GM23338 (cell line): ENCODE measurements around the gene AKR7A3. TPM values are rescaled to one million over a fixed set of nuclear protein-coding genes. Genes with fewer than 3 reads are reported as not detected.
"Not testable (repeated sequence)": the region's sequence is repeated elsewhere in the genome, so short reads cannot be mapped to it uniquely, and the experiment has no call there.

Source experiments
- ATAC-seq: fragments of 200-7000 bp; cut with Tn5 transposase; 3 replicates; pipeline ENCODE4 v1.9.1; 2020
- DNase-seq: peaks from one replicate; pipeline ENCODE4 v3.0.0-alpha.2; 2015; ENCODE audit warnings: low spot score
- H2AFZ ChIP-seq: fragments of 200-600 bp; sonication (generic); 2 replicates; pipeline ENCODE4 v1.8.0; 2016; ENCODE audit warnings: antibody characterized with exemption, mild to moderate bottlenecking, moderate library complexity
- H3F3A ChIP-seq: fragments of 200-600 bp; sonication (generic); replicated peaks from 2 replicates; pipeline ENCODE4 v1.8.0; 2017; ENCODE audit warnings: antibody characterized with exemption, mixed run types, low read depth
- H3K27ac ChIP-seq: fragments of 200-600 bp; sonication (generic); 2 replicates; pipeline ENCODE4 v1.6.1; 2016; ENCODE audit warnings: low read depth
- H3K27me3 ChIP-seq: fragments of 200-600 bp; sonication (generic); 2 replicates; pipeline ENCODE4 v1.8.0; 2016; ENCODE audit warnings: mild to moderate bottlenecking, mixed run types, moderate library complexity; ENCODE audit not compliant: insufficient read depth
- H3K36me3 ChIP-seq: fragments of 200-600 bp; sonication (generic); 2 replicates; pipeline ENCODE4 v1.8.0; 2016; ENCODE audit warnings: mild to moderate bottlenecking; ENCODE audit not compliant: insufficient read depth
- H3K4me1 ChIP-seq: fragments of 200-600 bp; sonication (generic); 2 replicates; pipeline ENCODE4 v1.8.0; 2016; ENCODE audit warnings: mild to moderate bottlenecking, moderate library complexity; ENCODE audit not compliant: insufficient read depth
- H3K4me2 ChIP-seq: fragments of 200-600 bp; sonication (generic); 2 replicates; pipeline ENCODE4 v1.7.1; 2017; ENCODE audit warnings: mixed run types
- H3K4me3 ChIP-seq: fragments of 200-600 bp; sonication (generic); 2 replicates; pipeline ENCODE4 v1.6.1; 2016; ENCODE audit warnings: mixed run types
- H3K79me2 ChIP-seq: fragments of 200-600 bp; sonication (generic); replicated peaks from 2 replicates; pipeline ENCODE4 v1.8.0; 2017; ENCODE audit warnings: mild to moderate bottlenecking; ENCODE audit not compliant: insufficient read depth
- H3K9me2 ChIP-seq: fragments of 200-600 bp; sonication (generic); 2 replicates; pipeline ENCODE4 v1.8.0; 2017; ENCODE audit not compliant: insufficient read depth
- H4K20me1 ChIP-seq: fragments of 200-600 bp; sonication (generic); replicated peaks from 2 replicates; pipeline ENCODE4 v1.8.0; 2017; ENCODE audit warnings: mild to moderate bottlenecking; ENCODE audit not compliant: insufficient read depth
- H3K27ac Mint-ChIP-seq: 2 replicates; pipeline ENCODE4 v1.8.0; 2020; ENCODE audit warnings: inconsistent platforms, mild to moderate bottlenecking, moderate library complexity, mixed read lengths
- H3K27me3 Mint-ChIP-seq: 3 replicates; pipeline ENCODE4 v1.8.0; 2022; ENCODE audit warnings: low read depth, mild to moderate bottlenecking, moderate library complexity, mixed read lengths, inconsistent platforms; ENCODE audit not compliant: insufficient read depth, poor library complexity
- H3K36me3 Mint-ChIP-seq: 3 replicates; pipeline ENCODE4 v1.8.0; 2021; ENCODE audit warnings: low read depth, mild to moderate bottlenecking, inconsistent platforms, moderate library complexity, mixed read lengths
- H3K4me1 Mint-ChIP-seq: 3 replicates; pipeline ENCODE4 v1.8.0; 2020; ENCODE audit warnings: mild to moderate bottlenecking, inconsistent platforms, mixed read lengths
- H3K4me3 Mint-ChIP-seq: 3 replicates; pipeline ENCODE4 v1.8.0; 2021; ENCODE audit warnings: moderate library complexity, mild to moderate bottlenecking, inconsistent platforms, mixed read lengths
- H3K9me3 Mint-ChIP-seq: 3 replicates; pipeline ENCODE4 v1.8.0; 2020; ENCODE audit warnings: moderate library complexity, mild to moderate bottlenecking, inconsistent platforms, mixed read lengths
- CTCF ChIP-seq, 2 experiments: fragments of 200-600 bp in 1 of 2; sonication (generic) in 1 of 2; conservative IDR thresholded peaks; 2 replicates each; pipeline versions ENCODE4 v1.5.1 to v1.6.1; 2016 to 2017; ENCODE audit warnings: antibody characterized with exemption in 2 of 2, low read depth in 2 of 2, mild to moderate bottlenecking in 2 of 2, moderate library complexity in 1 of 2
- ETS1 ChIP-seq: IDR thresholded peaks from 2 replicates; pipeline ENCODE4 v1.6.1; 2016; ENCODE audit warnings: antibody characterized with exemption
- REST ChIP-seq: IDR thresholded peaks from one replicate; pipeline ENCODE4 v1.6.1; 2018; ENCODE audit warnings: antibody characterized with exemption; ENCODE audit not compliant: unreplicated experiment
- ZNF331 ChIP-seq: fragments of 250-450 bp; sonication (Bioruptor Pico); IDR thresholded peaks from 2 replicates; pipeline ENCODE4 v1.5.0; 2020; ENCODE audit warnings: low read depth, mild to moderate bottlenecking, moderate library complexity
- polyA plus RNA-seq: library from polyadenylated mRNA; unstranded; fragments of >200 nt; fragmentation: Nextera tagmentation; extraction: Ambion mirVana; gene quantifications from 2 replicates; pipeline ENCODE4 v1.2.1, GENCODE V29; 2016
- total RNA-seq: library from RNA; depleted of rRNA; stranded (reverse); fragments of >200 nt; shearing (Covaris generic); gene quantifications from 2 replicates; pipeline ENCODE4 v1.2.3, GENCODE V29; 2014

Gene AKR7A3
- total and polyA plus RNA-seq, 2 experiments from 2014 or later, result 0.14 to 0.86 TPM

- H3K27me3 Mint-ChIP-seq, result peaks cover 7% of the 10 kb centered on the region
- no peak overlapping the region for H3K4me2 ChIP-seq
- H3K9me2 ChIP-seq, result no peaks in the 10 kb centered on the region
- no peaks in the 10 kb centered on the region for H3K36me3 ChIP-seq
- no peaks in the 10 kb centered on the region for H3K9me3 Mint-ChIP-seq
- DNase-seq, result no peak
- no peak for ATAC-seq
- no peak overlapping the region for H2AFZ ChIP-seq
- H3K4me1 Mint-ChIP-seq, result peaks cover 1% of the 10 kb centered on the region; the same call in 2 of the 3 replicates
- no peak overlapping the region for H3K27ac Mint-ChIP-seq
- H3K4me3 ChIP-seq, result no peak overlapping the region
- H3K4me1 ChIP-seq, result 0 out of 2 replicates have a peak, but pooled peaks cover 2% of the 10 kb centered on the region
- H3K4me3 Mint-ChIP-seq, result no peak overlapping the region
- H3F3A ChIP-seq, result no peaks in the 10 kb centered on the region
- peaks cover 4% of the 10 kb centered on the region for H3K27me3 ChIP-seq
- peaks cover 52% of the 10 kb centered on the region for H3K36me3 Mint-ChIP-seq
- TF ChIP-seq CTCF (conservative IDR thresholded peaks at IDR 0.05; ENCODE audit: low read depth in 2 of 2), result peak in 1 of 2 experiments; percentile 29; a peak in 1 of 4 replicates
- no peak for TF ChIP-seq ETS1
- H3K27ac ChIP-seq, result no peak overlapping the region
- no peaks in the 10 kb centered on the region; the same call in 1 of the 2 replicates for H3K79me2 ChIP-seq
- H4K20me1 ChIP-seq, result no peaks in the 10 kb centered on the region; the same call in 1 of the 2 replicates
These were observed 17.3 kb upstream of the AKR7A3 start for GRCh38 chr1:19305880-19306279.

GRCh38 chr1:19304081-19304480, 15.5 kb upstream of the AKR7A3 start:
- not testable (repeated sequence) for H4K20me1 ChIP-seq, H2AFZ ChIP-seq, H3K4me3 ChIP-seq, H3K4me1 Mint-ChIP-seq, H3K27me3 ChIP-seq, H3K79me2 ChIP-seq, H3K9me2 ChIP-seq, H3K4me3 Mint-ChIP-seq, H3K4me2 ChIP-seq, H3K4me1 ChIP-seq, H3F3A ChIP-seq, ATAC-seq, H3K9me3 Mint-ChIP-seq, DNase-seq, H3K36me3 ChIP-seq, H3K27me3 Mint-ChIP-seq, H3K27ac Mint-ChIP-seq, H3K27ac ChIP-seq
- H3K36me3 Mint-ChIP-seq, result peaks cover 59% of the 10 kb centered on the region

GRCh38 chr1:19300211-19300610, 11.6 kb upstream of the AKR7A3 start:
- Mint-ChIP-seq H3K9me3 (peaks cover 22% of the 10 kb centered on the region), H3K27ac (no peak overlapping the region), H3K4me3 (no peak overlapping the region), H3K36me3 (peaks cover 54% of the 10 kb centered on the region), H3K4me1 (no peaks in the 10 kb centered on the region), H3K27me3 (peaks cover 3% of the 10 kb centered on the region)
- no peaks in the 10 kb centered on the region for H3F3A ChIP-seq
- no peaks in the 10 kb centered on the region for H3K4me1 ChIP-seq
- no peaks in the 10 kb centered on the region for H3K27me3 ChIP-seq
- H3K9me2 ChIP-seq, result no peaks in the 10 kb centered on the region
- no peak overlapping the region for H3K4me2 ChIP-seq
- H3K79me2 ChIP-seq, result no peaks in the 10 kb centered on the region
- no peak overlapping the region for H3K4me3 ChIP-seq
- no peak overlapping the region for H2AFZ ChIP-seq
- no peak overlapping the region for H3K27ac ChIP-seq
- TF ChIP-seq REST (no peak), ZNF331 (CRISPR knock-in tag) (peak; percentile 61)
- no peaks in the 10 kb centered on the region for H3K36me3 ChIP-seq
- ATAC-seq (no peak), DNase-seq (no peak)
- H4K20me1 ChIP-seq, result no peaks in the 10 kb centered on the region
